OCI-LY1 (cell line): ENCODE data around the gene ZNF212.

ENCODE experiments used
- H2AFZ ChIP-seq: fragments of 200-600 bp; sonication (generic), shearing (Covaris generic); 2 replicates; pipeline ENCODE4 v1.6.0; 2014; ENCODE audit warnings: antibody characterized with exemption, mild to moderate bottlenecking, low read length
- H3F3A ChIP-seq: fragments of 200-600 bp; sonication (generic), shearing (Covaris generic); 2 replicates; pipeline ENCODE4 v1.6.0; 2014; ENCODE audit warnings: mild to moderate bottlenecking, antibody characterized with exemption, low read length, moderate library complexity; ENCODE audit not compliant: insufficient read depth
- H3K27ac ChIP-seq: fragments of 200-600 bp; sonication (generic); 2 replicates; pipeline ENCODE4 v1.5.1; 2014; ENCODE audit warnings: low read length, mixed run types, mild to moderate bottlenecking, low read depth; ENCODE audit not compliant: poor library complexity, severe bottlenecking
- H3K27me3 ChIP-seq: fragments of 200-600 bp; sonication (generic); 2 replicates; pipeline ENCODE4 v1.6.0; 2014; ENCODE audit warnings: antibody characterized with exemption, mild to moderate bottlenecking, low read length, moderate library complexity; ENCODE audit not compliant: insufficient read depth
- H3K36me3 ChIP-seq: fragments of 200-600 bp; sonication (generic); 2 replicates; pipeline ENCODE4 v1.6.1; 2014; ENCODE audit warnings: mild to moderate bottlenecking, antibody characterized with exemption, low read length, moderate library complexity, mixed read lengths; ENCODE audit not compliant: insufficient read depth
- H3K4me1 ChIP-seq: fragments of 200-600 bp; sonication (generic); 2 replicates; pipeline ENCODE4 v1.5.1; 2014; ENCODE audit warnings: mild to moderate bottlenecking, low read length, moderate library complexity; ENCODE audit not compliant: insufficient read depth, severe bottlenecking
- H3K4me2 ChIP-seq: fragments of 200-600 bp; sonication (generic), shearing (Covaris generic); 2 replicates; pipeline ENCODE4 v1.6.1; 2014; ENCODE audit warnings: low read length
- H3K4me3 ChIP-seq: fragments of 200-600 bp; sonication (generic); 2 replicates; pipeline ENCODE4 v1.5.1; 2014; ENCODE audit warnings: low read length, low read depth, mild to moderate bottlenecking, mixed read lengths; ENCODE audit not compliant: poor library complexity, severe bottlenecking
- H3K79me2 ChIP-seq: fragments of 200-600 bp; shearing (Covaris generic); 2 replicates; pipeline ENCODE4 v1.6.1; 2016; ENCODE audit warnings: mixed run types, low read length, mixed read lengths; ENCODE audit not compliant: insufficient read depth
- H3K9ac ChIP-seq: fragments of 200-600 bp; sonication (generic), shearing (Covaris generic); 2 replicates; pipeline ENCODE4 v1.6.1; 2014; ENCODE audit warnings: mild to moderate bottlenecking, low read length, mixed read lengths
- H3K9me2 ChIP-seq: fragments of 200-600 bp; sonication (generic), shearing (Covaris generic); 2 replicates; pipeline ENCODE4 v1.6.1; 2014; ENCODE audit warnings: low read depth, mild to moderate bottlenecking, low read length, mixed read lengths
- H3K9me3 ChIP-seq: fragments of 200-600 bp; shearing (Covaris generic); 2 replicates; pipeline ENCODE4 v1.6.1; 2014; ENCODE audit warnings: low read length, mixed read lengths
- H4K20me1 ChIP-seq: fragments of 200-600 bp; sonication (generic), shearing (Covaris generic); 2 replicates; pipeline ENCODE4 v1.6.0; 2016; ENCODE audit warnings: mild to moderate bottlenecking, low read length; ENCODE audit not compliant: insufficient read depth
- EZH2 ChIP-seq: fragments of 200-600 bp; sonication (generic), shearing (Covaris generic); IDR thresholded peaks from 2 replicates; pipeline ENCODE4 v1.8.0; 2017; ENCODE audit warnings: borderline replicate concordance, mixed run types, mild to moderate bottlenecking, antibody characterized with exemption, low read length, moderate library complexity, mixed read lengths
- TF ChIP-seq, protein P1 (sequence below): fragments of 200-600 bp; sonication (generic), shearing (Covaris generic); IDR thresholded peaks from 2 replicates; pipeline ENCODE4 v1.5.1; 2017; ENCODE audit warnings: mild to moderate bottlenecking, antibody characterized with exemption, low read length, moderate library complexity, mixed read lengths

The ZNF212 gene

DNA sequence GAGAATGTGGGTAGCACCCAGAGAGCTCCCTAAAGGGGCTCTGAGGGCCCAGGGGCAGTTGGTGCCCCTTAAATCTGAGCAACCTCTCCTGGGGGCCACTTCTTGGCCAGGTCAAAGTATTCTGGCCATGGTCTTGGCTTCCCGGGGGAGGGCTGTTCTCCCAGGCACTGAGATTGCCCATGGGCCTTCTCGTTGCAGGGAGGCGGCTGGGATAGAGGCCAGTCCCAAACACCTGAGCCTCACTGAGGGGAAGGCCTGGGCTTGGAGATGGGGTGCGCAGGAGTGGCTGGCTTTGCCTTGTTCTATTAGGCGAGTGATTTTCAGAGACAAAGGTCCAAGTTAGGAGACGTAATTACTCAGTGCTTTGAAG, 56.0 kb downstream of the ZNF212 start:
- Histone ChIP-seq H3K27ac (no peak overlapping the region), H3K9me2 (no peaks in the 10 kb centered on the region), H3K9ac (no peak overlapping the region)

DNA sequence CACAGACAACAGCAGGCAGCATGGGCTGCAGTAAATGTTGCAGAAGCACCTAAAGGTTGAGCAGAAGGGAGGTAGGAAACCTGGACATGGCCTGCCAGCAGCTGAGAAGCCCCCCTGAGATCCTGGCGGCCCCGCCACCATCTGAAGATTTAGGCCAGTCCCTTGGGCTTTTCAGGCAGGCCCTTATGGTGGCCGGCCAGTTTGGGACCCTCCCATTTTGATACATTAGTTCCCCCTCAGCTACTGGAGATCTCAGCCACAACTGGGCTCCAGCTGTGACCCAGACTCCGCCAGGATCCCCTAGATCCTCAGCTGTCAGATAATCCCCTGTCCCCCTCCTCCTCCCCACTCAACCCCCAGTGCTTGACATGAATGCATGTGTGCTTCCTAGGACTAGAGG, 56.9 kb downstream of the ZNF212 start:
- no peaks in the 10 kb centered on the region for H3F3A ChIP-seq
- no peak overlapping the region for H3K27ac ChIP-seq
- no peaks in the 10 kb centered on the region for H3K79me2 ChIP-seq
- no peaks in the 10 kb centered on the region for H3K9me3 ChIP-seq
- H2AFZ ChIP-seq, result no peak overlapping the region
- H3K9me2 ChIP-seq, result no peaks in the 10 kb centered on the region
- H3K27me3 ChIP-seq, result peaks cover 4% of the 10 kb centered on the region; the same call in 1 of the 2 replicates
- no peaks in the 10 kb centered on the region for H4K20me1 ChIP-seq
- TF ChIP-seq EZH2, result no peak
- TF ChIP-seq, protein P1, sequence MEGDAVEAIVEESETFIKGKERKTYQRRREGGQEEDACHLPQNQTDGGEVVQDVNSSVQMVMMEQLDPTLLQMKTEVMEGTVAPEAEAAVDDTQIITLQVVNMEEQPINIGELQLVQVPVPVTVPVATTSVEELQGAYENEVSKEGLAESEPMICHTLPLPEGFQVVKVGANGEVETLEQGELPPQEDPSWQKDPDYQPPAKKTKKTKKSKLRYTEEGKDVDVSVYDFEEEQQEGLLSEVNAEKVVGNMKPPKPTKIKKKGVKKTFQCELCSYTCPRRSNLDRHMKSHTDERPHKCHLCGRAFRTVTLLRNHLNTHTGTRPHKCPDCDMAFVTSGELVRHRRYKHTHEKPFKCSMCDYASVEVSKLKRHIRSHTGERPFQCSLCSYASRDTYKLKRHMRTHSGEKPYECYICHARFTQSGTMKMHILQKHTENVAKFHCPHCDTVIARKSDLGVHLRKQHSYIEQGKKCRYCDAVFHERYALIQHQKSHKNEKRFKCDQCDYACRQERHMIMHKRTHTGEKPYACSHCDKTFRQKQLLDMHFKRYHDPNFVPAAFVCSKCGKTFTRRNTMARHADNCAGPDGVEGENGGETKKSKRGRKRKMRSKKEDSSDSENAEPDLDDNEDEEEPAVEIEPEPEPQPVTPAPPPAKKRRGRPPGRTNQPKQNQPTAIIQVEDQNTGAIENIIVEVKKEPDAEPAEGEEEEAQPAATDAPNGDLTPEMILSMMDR, result no peak
- no peak overlapping the region for H3K4me3 ChIP-seq
- H3K4me1 ChIP-seq, result peaks cover 8% of the 10 kb centered on the region
- no peak overlapping the region for H3K4me2 ChIP-seq
- H3K36me3 ChIP-seq, result peaks cover 15% of the 10 kb centered on the region
- H3K9ac ChIP-seq, result no peak overlapping the region

More for the DNA sequence above, 56.0 kb downstream of the ZNF212 start:
- Histone ChIP-seq H3K36me3 (peaks cover 15% of the 10 kb centered on the region), H2AFZ (no peak overlapping the region), H3F3A (no peaks in the 10 kb centered on the region), H3K9me3 (no peaks in the 10 kb centered on the region), H3K4me3 (no peak overlapping the region), H3K79me2 (no peaks in the 10 kb centered on the region), H3K27me3 (peaks cover 4% of the 10 kb centered on the region; the same call in 1 of the 2 replicates), H3K4me2 (no peak overlapping the region), H3K4me1 (peaks cover 13% of the 10 kb centered on the region), H4K20me1 (no peaks in the 10 kb centered on the region)
- TF ChIP-seq, protein P1, result no peak
- TF ChIP-seq EZH2, result no peak

DNA sequence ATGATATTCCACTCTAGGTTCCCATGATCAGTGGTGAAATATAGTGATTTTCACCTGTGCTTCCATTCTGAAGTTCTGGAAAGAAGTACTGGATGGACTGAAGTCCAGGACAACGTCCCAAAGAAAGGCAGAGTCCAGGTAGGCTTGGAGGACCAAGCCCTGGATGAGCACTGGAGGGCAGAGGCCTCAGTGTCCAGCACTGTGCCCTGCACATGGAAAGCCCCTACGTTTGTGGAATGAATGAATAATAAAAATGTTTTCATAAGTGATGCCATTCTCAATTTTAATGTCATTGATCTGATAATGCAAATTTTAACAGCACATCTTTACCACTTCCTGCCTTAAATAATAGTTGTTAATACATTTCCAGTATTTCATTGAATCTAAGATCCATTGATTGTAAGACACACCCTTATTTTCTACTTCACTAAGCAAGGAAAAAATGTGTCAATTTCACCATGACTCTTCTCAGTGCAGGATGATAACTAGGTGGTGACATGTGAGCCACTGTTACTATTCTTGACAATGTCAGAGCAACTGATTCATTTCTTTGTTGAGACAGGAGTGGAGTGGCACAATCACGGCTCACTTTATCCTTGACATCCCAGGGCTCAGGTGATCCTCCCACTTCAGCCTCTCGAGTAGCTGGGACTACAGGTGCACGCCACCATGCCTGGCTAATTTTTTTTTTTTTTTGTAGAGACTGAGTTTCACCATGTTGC, 57.7 kb downstream of the ZNF212 start:
- peaks cover 3% of the 10 kb centered on the region for H3K4me1 ChIP-seq
- H3K9ac ChIP-seq, result no peak overlapping the region
- H3K4me3 ChIP-seq, result no peak overlapping the region
- no peak overlapping the region for H2AFZ ChIP-seq
- H4K20me1 ChIP-seq, result no peaks in the 10 kb centered on the region
- H3K4me2 ChIP-seq, result no peak overlapping the region
- peaks cover 4% of the 10 kb centered on the region; the same call in 1 of the 2 replicates for H3K27me3 ChIP-seq
- peaks cover 10% of the 10 kb centered on the region for H3K36me3 ChIP-seq
- no peaks in the 10 kb centered on the region for H3K79me2 ChIP-seq
- H3K9me3 ChIP-seq, result no peaks in the 10 kb centered on the region
- no peak for TF ChIP-seq EZH2
- TF ChIP-seq, protein P1, result no peak
- H3K27ac ChIP-seq, result no peak overlapping the region
- H3K9me2 ChIP-seq, result no peaks in the 10 kb centered on the region
- no peaks in the 10 kb centered on the region for H3F3A ChIP-seq
